Neural crest cell (in vitro differentiated cells): ENCODE data around the gene NFASC. TPM values are rescaled to one million over a fixed set of nuclear protein-coding genes. Genes with fewer than 3 reads are reported as not detected.

Experiments used
- DNase-seq: peaks from one replicate; pipeline ENCODE4 v3.0.0; 2021; ENCODE audit warnings: low read depth, mixed read lengths, low spot score
- H3K27ac Mint-ChIP-seq: one replicate; pipeline ENCODE4 v1.8.0; 2021; ENCODE audit warnings: mild to moderate bottlenecking, mixed read lengths; ENCODE audit not compliant: unreplicated experiment
- H3K27me3 Mint-ChIP-seq: 2 replicates; pipeline ENCODE4 v1.8.0; 2021; ENCODE audit warnings: low read depth, mild to moderate bottlenecking, mixed read lengths
- H3K36me3 Mint-ChIP-seq: 2 replicates; pipeline ENCODE4 v1.8.0; 2021; ENCODE audit warnings: low read depth, mild to moderate bottlenecking, mixed read lengths
- H3K4me1 Mint-ChIP-seq: 2 replicates; pipeline ENCODE4 v1.8.0; 2021; ENCODE audit warnings: mixed read lengths
- H3K4me3 Mint-ChIP-seq: one replicate; pipeline ENCODE4 v1.8.0; 2021; ENCODE audit warnings: mild to moderate bottlenecking, mixed read lengths
- H3K9me3 Mint-ChIP-seq: 2 replicates; pipeline ENCODE4 v1.8.0; 2021; ENCODE audit warnings: mixed read lengths
- total RNA-seq: library from RNA; stranded (reverse); gene quantifications from 2 replicates; pipeline ENCODE4 v1.2.1, GENCODE V29; 2021
- TF ChIP-seq, protein P1 (sequence below): fragments of 200-600 bp; sonication (generic); conservative IDR thresholded peaks from 2 replicates; pipeline ENCODE4 v1.5.0; 2021; ENCODE audit warnings: antibody characterized with exemption, mild to moderate bottlenecking

NFASC gene
- total RNA-seq, 1 donor from 2014 or later, result 12.9 TPM

DNA sequence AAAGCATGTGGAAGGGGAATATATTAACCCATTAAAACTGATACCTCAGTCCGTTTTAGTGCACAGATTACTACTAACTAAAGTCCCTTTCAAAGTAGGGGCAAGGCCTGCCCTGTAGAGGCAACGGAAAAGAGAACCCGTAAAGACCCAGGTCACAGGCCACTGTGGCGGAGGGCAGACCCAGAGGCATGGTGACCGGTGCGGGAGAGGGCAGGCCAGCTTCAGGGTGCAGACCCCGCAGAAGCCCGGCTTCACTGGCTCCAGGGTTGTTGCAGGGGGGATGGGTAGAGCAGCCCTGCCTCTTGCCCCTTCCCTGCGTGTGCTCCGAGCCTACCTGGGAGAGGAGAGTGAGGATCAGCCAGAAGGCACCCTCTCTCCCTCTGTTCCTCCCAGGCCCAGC, 190.1 kb downstream of the NFASC start:
- TF ChIP-seq, protein P1, sequence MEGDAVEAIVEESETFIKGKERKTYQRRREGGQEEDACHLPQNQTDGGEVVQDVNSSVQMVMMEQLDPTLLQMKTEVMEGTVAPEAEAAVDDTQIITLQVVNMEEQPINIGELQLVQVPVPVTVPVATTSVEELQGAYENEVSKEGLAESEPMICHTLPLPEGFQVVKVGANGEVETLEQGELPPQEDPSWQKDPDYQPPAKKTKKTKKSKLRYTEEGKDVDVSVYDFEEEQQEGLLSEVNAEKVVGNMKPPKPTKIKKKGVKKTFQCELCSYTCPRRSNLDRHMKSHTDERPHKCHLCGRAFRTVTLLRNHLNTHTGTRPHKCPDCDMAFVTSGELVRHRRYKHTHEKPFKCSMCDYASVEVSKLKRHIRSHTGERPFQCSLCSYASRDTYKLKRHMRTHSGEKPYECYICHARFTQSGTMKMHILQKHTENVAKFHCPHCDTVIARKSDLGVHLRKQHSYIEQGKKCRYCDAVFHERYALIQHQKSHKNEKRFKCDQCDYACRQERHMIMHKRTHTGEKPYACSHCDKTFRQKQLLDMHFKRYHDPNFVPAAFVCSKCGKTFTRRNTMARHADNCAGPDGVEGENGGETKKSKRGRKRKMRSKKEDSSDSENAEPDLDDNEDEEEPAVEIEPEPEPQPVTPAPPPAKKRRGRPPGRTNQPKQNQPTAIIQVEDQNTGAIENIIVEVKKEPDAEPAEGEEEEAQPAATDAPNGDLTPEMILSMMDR, result no peak
- H3K36me3 Mint-ChIP-seq, result no peaks in the 10 kb centered on the region
- H3K4me3 Mint-ChIP-seq, result no peak overlapping the region
- H3K27ac Mint-ChIP-seq, result no peak overlapping the region
- H3K27me3 Mint-ChIP-seq, result no peaks in the 10 kb centered on the region
- H3K4me1 Mint-ChIP-seq, result peaks cover 17% of the 10 kb centered on the region
- no peak for DNase-seq
- no peaks in the 10 kb centered on the region for H3K9me3 Mint-ChIP-seq

DNA sequence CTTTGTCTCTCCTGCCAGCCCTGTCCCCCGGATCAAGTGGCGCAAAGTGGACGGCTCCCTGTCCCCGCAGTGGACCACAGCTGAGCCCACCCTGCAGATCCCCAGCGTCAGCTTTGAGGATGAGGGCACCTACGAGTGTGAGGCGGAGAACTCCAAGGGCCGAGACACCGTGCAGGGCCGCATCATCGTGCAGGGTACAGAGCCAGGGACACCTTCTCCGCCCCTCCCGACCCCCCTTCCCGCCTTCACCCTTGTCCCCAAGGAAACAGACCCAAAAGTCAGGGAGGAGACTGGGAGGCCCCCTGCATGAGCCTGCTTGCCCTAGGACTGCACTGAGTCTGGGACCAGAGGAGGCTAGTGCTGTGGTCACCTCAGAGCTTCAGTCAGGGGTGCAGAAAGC, 190.6 kb downstream of the NFASC start:
- TF ChIP-seq, protein P1, result no peak
- Mint-ChIP-seq H3K36me3 (no peaks in the 10 kb centered on the region), H3K4me1 (peaks cover 17% of the 10 kb centered on the region), H3K27ac (peak overlapping the region; percentile 67), H3K4me3 (no peak overlapping the region), H3K9me3 (no peaks in the 10 kb centered on the region), H3K27me3 (no peaks in the 10 kb centered on the region)
- no peak for DNase-seq

- Mint-ChIP-seq H3K27me3 (no peaks in the 10 kb centered on the region), H3K27ac (peak overlapping the region; percentile 32), H3K4me3 (no peak overlapping the region), H3K9me3 (no peaks in the 10 kb centered on the region), H3K4me1 (peaks cover 17% of the 10 kb centered on the region), H3K36me3 (no peaks in the 10 kb centered on the region)
- DNase-seq, result peak; percentile 99
- TF ChIP-seq, protein P1, result peak; percentile 95
Observed at GRCh38 chr1:205061665-205062069, 191.0 kb downstream of the NFASC start.

DNA sequence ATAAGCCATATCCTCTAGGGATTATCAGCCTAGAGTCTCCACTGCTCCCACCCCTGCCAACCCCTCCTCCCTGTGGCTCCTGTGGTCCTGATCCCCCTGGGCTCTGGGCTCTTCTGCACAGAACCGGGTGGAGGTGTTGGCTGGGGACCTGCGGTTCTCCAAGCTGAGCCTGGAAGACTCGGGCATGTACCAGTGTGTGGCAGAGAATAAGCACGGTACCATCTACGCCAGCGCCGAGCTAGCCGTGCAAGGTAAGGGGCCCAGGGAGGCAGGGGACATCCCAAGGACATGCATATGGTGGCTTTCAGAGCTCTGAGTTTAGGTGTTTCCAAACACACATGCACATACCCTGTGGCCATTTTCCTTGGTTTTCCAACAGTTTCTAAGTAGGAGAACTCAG, 191.7 kb downstream of the NFASC start:
- Mint-ChIP-seq H3K4me1 (peaks cover 12% of the 10 kb centered on the region), H3K27ac (no peak overlapping the region), H3K36me3 (no peaks in the 10 kb centered on the region), H3K4me3 (no peak overlapping the region), H3K27me3 (no peaks in the 10 kb centered on the region), H3K9me3 (no peaks in the 10 kb centered on the region)
- DNase-seq, result no peak
- TF ChIP-seq, protein P1, result no peak

- peaks cover 11% of the 10 kb centered on the region for H3K4me1 Mint-ChIP-seq
- no peak overlapping the region for H3K27ac Mint-ChIP-seq
- H3K36me3 Mint-ChIP-seq, result no peaks in the 10 kb centered on the region
- DNase-seq, result no peak
- no peak overlapping the region for H3K4me3 Mint-ChIP-seq
- TF ChIP-seq, protein P1, result no peak
- no peaks in the 10 kb centered on the region for H3K27me3 Mint-ChIP-seq
- no peaks in the 10 kb centered on the region for H3K9me3 Mint-ChIP-seq
Observed at GRCh38 chr1:205062895-205063294, 192.2 kb downstream of the NFASC start.

GRCh38 chr1:205064301-205064700, 193.6 kb downstream of the NFASC start:
- Mint-ChIP-seq H3K27me3 (no peaks in the 10 kb centered on the region), H3K27ac (no peak overlapping the region), H3K36me3 (no peaks in the 10 kb centered on the region), H3K4me1 (peaks cover 11% of the 10 kb centered on the region), H3K9me3 (no peaks in the 10 kb centered on the region), H3K4me3 (no peak overlapping the region)
- TF ChIP-seq, protein P1, result no peak
- DNase-seq, result no peak
